K562 (cell line): ENCODE results near the gene MICU2. TPM values are rescaled to one million over a fixed set of nuclear protein-coding genes. Genes with fewer than 3 reads are reported as not detected.

Source experiments
- ATAC-seq: fragments of 200-7000 bp; cut with Tn5 transposase; 3 replicates; pipeline ENCODE4 v1.9.1; 2020; ENCODE audit warnings: moderate library complexity
- BruUV-seq: library from RNA; stranded (reverse); fragments of 400-500 nt; replicated peaks from 2 replicates; lab custom pipeline; 2021; lab: Mats Ljungman, UMichigan
- CTCF ChIA-PET: fragments of 300-600 bp; formaldehyde crosslinking; extraction: SDS; loops from one replicate; lab custom pipeline; 2021; ENCODE audit warnings: low intra/inter-chr PET ratio; lab: Yijun Ruan, JAX
- POLR2A ChIA-PET: fragments of 300-600, 350-650 bp; sonication (Branson Sonifier 250); formaldehyde crosslinking; extraction: SDS; loops from one replicate; lab custom pipeline; 2021; ENCODE audit warnings: antibody characterized with exemption, inconsistent platforms; lab: Yijun Ruan, JAX
- DNase-seq, 4 experiments: peaks; one replicate each; pipeline versions ENCODE4 v3.0.0 to v3.0.0-alpha.2; 2011 to 2018; ENCODE audit warnings: low spot score in 3 of 4, mixed read lengths in 3 of 4; ENCODE audit errors: extremely low read depth in 1 of 4
- FAIRE-seq: peaks from 2 replicates; lab custom pipeline; 2011; peaks lifted over from hg19 to GRCh38; lab: Jason Lieb, UNC
- H2AFZ ChIP-seq: 2 replicates; pipeline ENCODE4 v1.6.0; 2011; ENCODE audit warnings: low read depth, low read length, control low read depth, inconsistent platforms
- H3K27ac ChIP-seq: fragments of 200-600 bp; 3 replicates; pipeline ENCODE4 v1.8.0; 2011; ENCODE audit warnings: low read depth, mild to moderate bottlenecking, control low read depth, inconsistent platforms, low read length, moderate library complexity, mixed read lengths; ENCODE audit errors: extremely low read depth
- H3K27me3 ChIP-seq, 2 experiments: fragments of 300-600 bp in 1 of 2; 2 replicates in 1 of 2; 3 replicates in 1 of 2; pipeline versions ENCODE4 v1.6.0 to v1.8.0; 2011; ENCODE audit warnings: inconsistent platforms in 2 of 2, low read length in 2 of 2, mild to moderate bottlenecking in 1 of 2, mixed read lengths in 1 of 2, moderate library complexity in 1 of 2; ENCODE audit not compliant: control insufficient read depth in 2 of 2, insufficient read depth in 2 of 2
- H3K36me3 ChIP-seq: fragments of 300-600 bp; 3 replicates; pipeline ENCODE4 v1.8.0; 2011; ENCODE audit warnings: mild to moderate bottlenecking, low read length, inconsistent platforms; ENCODE audit not compliant: control insufficient read depth, insufficient read depth
- H3K4me1 ChIP-seq, 2 experiments: fragments of 200-600 bp in 1 of 2; replicated peaks in 1 of 2; 2 replicates in 1 of 2; 3 replicates in 1 of 2; pipeline versions ENCODE4 v1.5.1 to v1.8.0; 2011; ENCODE audit warnings: inconsistent platforms in 2 of 2, low read length in 2 of 2, mild to moderate bottlenecking in 1 of 2, mixed read lengths in 1 of 2, moderate library complexity in 1 of 2; ENCODE audit not compliant: control insufficient read depth in 2 of 2, insufficient read depth in 2 of 2
- H3K4me2 ChIP-seq: 2 replicates; pipeline ENCODE4 v1.6.1; 2011; ENCODE audit warnings: low read length, control low read depth, inconsistent platforms, mixed read lengths; ENCODE audit not compliant: insufficient read depth
- H3K4me3 ChIP-seq: fragments of 200-600 bp; sonication (generic), shearing (Covaris generic); 2 replicates; pipeline ENCODE4 v1.5.1; 2016; ENCODE audit warnings: control low read depth, inconsistent platforms
- H3K79me2 ChIP-seq: fragments of 200-600 bp; 3 replicates; pipeline ENCODE4 v1.8.0; 2011; ENCODE audit warnings: low read length, inconsistent platforms; ENCODE audit not compliant: control insufficient read depth, insufficient read depth
- H3K9ac ChIP-seq, 2 experiments: 2 replicates each; pipeline versions ENCODE4 v1.6.0 to v1.6.1; 2011; ENCODE audit warnings: low read depth in 2 of 2, low read length in 2 of 2, control low read depth in 1 of 2, inconsistent platforms in 1 of 2, mild to moderate bottlenecking in 1 of 2, mixed read lengths in 1 of 2; ENCODE audit not compliant: insufficient read depth in 1 of 2
- H3K9me1 ChIP-seq: one replicate; pipeline ENCODE4 v1.6.0; 2011; ENCODE audit warnings: inconsistent platforms, mild to moderate bottlenecking, low read length, moderate library complexity; ENCODE audit not compliant: control insufficient read depth, insufficient read depth
- H3K9me3 ChIP-seq: replicated peaks from 2 replicates; pipeline ENCODE4 v1.5.1; 2011; ENCODE audit warnings: low read depth, low read length, inconsistent platforms; ENCODE audit not compliant: control insufficient read depth, insufficient read depth
- H4K20me1 ChIP-seq: replicated peaks from 2 replicates; pipeline ENCODE4 v1.6.1; 2011; ENCODE audit warnings: low read length, inconsistent platforms, mixed read lengths; ENCODE audit not compliant: control insufficient read depth, insufficient read depth
- ASH1L ChIP-seq: fragments of 450-650 bp; IDR thresholded peaks from 2 replicates; pipeline ENCODE4 v1.6.1; 2018; ENCODE audit warnings: borderline replicate concordance, mild to moderate bottlenecking, low read depth; ENCODE audit not compliant: partially characterized antibody
- C11orf30 ChIP-seq: fragments of 450-650 bp; IDR thresholded peaks from 2 replicates; pipeline ENCODE4 v1.6.1; 2016; ENCODE audit warnings: low read depth, mild to moderate bottlenecking
- DPF2 ChIP-seq: fragments of 450-650 bp; IDR thresholded peaks from 2 replicates; pipeline ENCODE4 v1.6.1; 2016
- HNRNPH1 ChIP-seq: fragments of 200-400 bp; formaldehyde crosslinking; optimal IDR thresholded peaks from 2 replicates; pipeline ENCODE3; 2017; ENCODE audit warnings: low read depth, mild to moderate bottlenecking, low read length, moderate library complexity
- IFI16 ChIP-seq: fragments of 250-450 bp; sonication (Bioruptor Pico); IDR thresholded peaks from 2 replicates; pipeline ENCODE4 v2.1.2; 2022; ENCODE audit warnings: mild to moderate bottlenecking, inconsistent platforms
- KLF16 ChIP-seq: IDR thresholded peaks from 2 replicates; pipeline ENCODE4 v1.6.1; 2016; ENCODE audit warnings: antibody characterized with exemption
- MAFF ChIP-seq: IDR thresholded peaks from 2 replicates; pipeline ENCODE4 v1.6.1; 2012; ENCODE audit warnings: low read length, improper control_type of control experiment
- MAFK ChIP-seq: IDR thresholded peaks from 2 replicates; pipeline ENCODE4 v1.6.1; 2011; ENCODE audit warnings: low read length, improper control_type of control experiment
- MCM2 ChIP-seq: fragments of 450-650 bp; IDR thresholded peaks from 2 replicates; pipeline ENCODE4 v1.6.1; 2017; ENCODE audit warnings: low read depth, mild to moderate bottlenecking
- MYNN ChIP-seq, 2 experiments: sonication (generic); formaldehyde crosslinking in 1 of 2; IDR thresholded peaks; 2 replicates each; pipeline versions ENCODE4 v1.5.0 to v1.6.1; 2016 to 2020; ENCODE audit warnings: antibody characterized with exemption in 1 of 2, missing genetic modification reagents in 1 of 2
- NBN ChIP-seq: fragments of 450-650 bp; IDR thresholded peaks from 2 replicates; pipeline ENCODE4 v1.6.1; 2016; ENCODE audit warnings: low read depth, mild to moderate bottlenecking
- NCOR1 ChIP-seq: fragments of 450-650 bp; IDR thresholded peaks from 2 replicates; pipeline ENCODE4 v1.6.1; 2016; ENCODE audit warnings: mild to moderate bottlenecking, moderate library complexity
- NFYB ChIP-seq: IDR thresholded peaks from 2 replicates; pipeline ENCODE4 v1.6.1; 2011; ENCODE audit warnings: mild to moderate bottlenecking, moderate library complexity; ENCODE audit not compliant: insufficient read length; ENCODE audit errors: extremely low read depth
- RBM15 ChIP-seq: fragments of 200-400 bp; formaldehyde crosslinking; IDR thresholded peaks from 2 replicates; pipeline ENCODE4 v1.6.1; 2018; ENCODE audit warnings: mild to moderate bottlenecking, low read length, moderate library complexity; ENCODE audit not compliant: insufficient read depth
- RHOXF2B ChIP-seq: fragments of 250-450 bp; sonication (Bioruptor Pico); conservative IDR thresholded peaks from 2 replicates; pipeline ENCODE4 v1.5.1; 2021
- SMARCE1 ChIP-seq: fragments of 450-650 bp; IDR thresholded peaks from 2 replicates; pipeline ENCODE4 v1.7.1; 2016; ENCODE audit warnings: mild to moderate bottlenecking
- SREBF2 ChIP-seq: sonication (generic); formaldehyde crosslinking; IDR thresholded peaks from 2 replicates; pipeline ENCODE4 v1.4.0; 2020; ENCODE audit warnings: mild to moderate bottlenecking, missing genetic modification reagents
- TCFL5 ChIP-seq: fragments of 250-450 bp; sonication (Bioruptor Pico); conservative IDR thresholded peaks from 2 replicates; pipeline ENCODE4 v1.6.1; 2021; ENCODE audit warnings: mild to moderate bottlenecking, moderate library complexity, matching md5 sums
- TGIF2 ChIP-seq: sonication (generic); formaldehyde crosslinking; IDR thresholded peaks from 2 replicates; pipeline ENCODE4 v1.8.1; 2022; ENCODE audit warnings: mild to moderate bottlenecking, missing genetic modification reagents, moderate library complexity
- THRAP3 ChIP-seq: fragments of 450-650 bp; IDR thresholded peaks from 2 replicates; pipeline ENCODE4 v1.6.1; 2016; ENCODE audit warnings: mild to moderate bottlenecking, inconsistent platforms, borderline replicate concordance
- TRIM24 ChIP-seq, 2 experiments: fragments of 450-650 bp; IDR thresholded peaks; 2 replicates each; pipeline ENCODE4 v1.6.1; 2016
- UBTF ChIP-seq, 2 experiments: IDR thresholded peaks; 2 replicates each; pipeline ENCODE4 v1.6.1; 2012; ENCODE audit warnings: improper control_type of control experiment in 2 of 2, low read depth in 2 of 2, low read length in 2 of 2, borderline replicate concordance in 1 of 2
- ZFP30 ChIP-seq: fragments of 250-450 bp; sonication (Bioruptor Pico); IDR thresholded peaks from 2 replicates; pipeline ENCODE4 v1.8.0; 2022; ENCODE audit warnings: moderate library complexity, mild to moderate bottlenecking, inconsistent platforms, borderline replicate concordance
- ZKSCAN3 ChIP-seq: fragments of 250-450 bp; sonication (Bioruptor Pico); IDR thresholded peaks from 2 replicates; pipeline ENCODE4 v1.4.0; 2020
- ZNF316 ChIP-seq: fragments of 450-650 bp; IDR thresholded peaks from 2 replicates; pipeline ENCODE4 v1.6.1; 2016
- ZNF384 ChIP-seq: IDR thresholded peaks from 2 replicates; pipeline ENCODE4 v1.6.1; 2012; ENCODE audit warnings: low read depth, low read length, improper control_type of control experiment
- WGBS: fragments of 100-300 bp; shearing (Covaris generic); methylation state at CpG from one replicate; pipeline ENCODE4 v1.1.6; 2016; ENCODE audit warnings: low coverage, mixed read lengths; ENCODE audit not compliant: insufficient coverage; ENCODE audit errors: missing lambda C conversion rate; 5-methylcytosine and 5-hydroxymethylcytosine counted together
- in situ Hi-C: fragments of 300-500 bp; cut with MboI; formaldehyde crosslinking; loops from 4 replicates; pipeline ENCODE4 v1.15.0; 2018; ENCODE audit warnings: inconsistent platforms, mixed read lengths
- intact Hi-C: fragments of 100-400 bp; cut with micrococcal nuclease; formaldehyde crosslinking; loops from 2 replicates; pipeline ENCODE4 v1.14.2; 2022
- polyA plus RNA-seq, 8 experiments: library from polyadenylated mRNA; depleted of rRNA in 4 of 8; stranded (reverse) in 5 of 8; unstranded in 3 of 8; fragments of >200 nt; fragmentation: Nextera tagmentation in 2 of 8; fragmentation: Illumina TruSeq in 1 of 8; extraction: Ambion mirVana in 2 of 8; extraction: Trizol in 1 of 8; gene quantifications; 2 replicates each; pipeline versions ENCODE4 v1.2.1 to v1.2.3, GENCODE V29; 2011 to 2014; ENCODE audit warnings: inconsistent platforms in 1 of 8, missing spikeins in 1 of 8
- total RNA-seq, 7 experiments: library from RNA; depleted of rRNA in 6 of 7; stranded (reverse); fragments of >200 nt in 6 of 7; fragmentation: Illumina TruSeq in 2 of 7; extraction: Trizol in 2 of 7; gene quantifications; 2 replicates each; pipeline versions ENCODE4 v1.2.1 to v1.2.3, GENCODE V29; 2011 to 2021; ENCODE audit warnings: low replicate concordance in 1 of 7

The MICU2 gene
- total and polyA plus RNA-seq, 9 of the 15 experiments (the other 6 are each of a cell fraction or from before 2014, with no cell fraction given) = 9.1 to 41.8 (median 33.4) TPM

GRCh38 chr13:21522847-21523246 is 81.1 kb downstream of the MICU2 start (continued):
- TF ChIP-seq TRIM24 (IDR thresholded peaks at IDR 0.05) (peak; percentile 53 to 69; a peak in 2 of 4 replicates), TCFL5 (CRISPR knock-in tag) (no peak), IFI16 (no peak), DPF2 (peak; percentile 78), NBN (no peak), KLF16 (peak; percentile 71; the same call in 1 of the 2 replicates), MYNN (IDR thresholded peaks at IDR 0.05) (0 out of 2 replicates have a peak, but pooled peaks have one; percentile 32), MYNN (CRISPR knock-in tag; IDR thresholded peaks at IDR 0.05) (no peak), ASH1L (no peak), ZNF384 (no peak), NCOR1 (peak; percentile 82), RBM15 (no peak), ZFP30 (CRISPR knock-in tag) (no peak), SREBF2 (CRISPR knock-in tag) (no peak), MCM2 (no peak), ZKSCAN3 (CRISPR knock-in tag) (no peak)

GRCh38 chr13:21522130-21522529 is 81.8 kb downstream of the MICU2 start:
- intact Hi-C loops (loop anchor here (10.0 kb wide), 1 partner anchor 83 kb away; the partner anchor contains the start of gene MICU2), in situ Hi-C loops (no loop called here)
- FAIRE-seq (no peak), DNase-seq (no peak), ATAC-seq (no peak)
- Histone ChIP-seq H3K4me1 (peaks cover 3 to 18% of the 10 kb centered on the region in 2 experiments; a peak in 3 of 5 replicates), H3K27ac (peak overlapping the region; percentile 71), H3K4me3 (no peak overlapping the region), H3K9me3 (no peaks in the 10 kb centered on the region), H3K9me1 (no peaks in the 10 kb centered on the region), H3K27me3 (no peaks in the 10 kb centered on the region), H3K9ac (no peak overlapping the region; a peak in 1 of 4 replicates), H4K20me1 (no peaks in the 10 kb centered on the region), H3K4me2 (no peak overlapping the region), H3K36me3 (peaks cover 12% of the 10 kb centered on the region), H3K79me2 (no peaks in the 10 kb centered on the region), H2AFZ (no peak overlapping the region)
- ChIA-PET POLR2A (no interaction called here), CTCF (no interaction called here)
- WGBS = 50% methylated on average over 1 of the region's 1 CpG
- BruUV-seq = no TSS peak
- TF ChIP-seq HNRNPH1 (no peak), NFYB (no peak), TGIF2 (CRISPR knock-in tag) (no peak), C11orf30 (peak; percentile 78), UBTF (IDR thresholded peaks at IDR 0.05; ENCODE audit: borderline replicate concordance in 1 of 2, low read depth in 2 of 2, low read length in 2 of 2) (no peak), MAFF (peak; percentile 28; the same call in 1 of the 2 replicates), THRAP3 (no peak), ZNF316 (peak; percentile 86), MAFK (peak; percentile 29; the same call in 1 of the 2 replicates), SMARCE1 (no peak), RHOXF2B (CRISPR knock-in tag) (no peak)
